Adipocyte (in vitro differentiated cells): ENCODE measurements around the gene LZTS2.
A peak's percentile ranks its signal among the peaks of the same experiment; 100 is the strongest.

Source experiments
- DNase-seq: peaks from one replicate; pipeline ENCODE4 v3.0.0-alpha.2; 2015; ENCODE audit warnings: low read depth
- H3K27me3 ChIP-seq: replicated peaks from 2 replicates; pipeline ENCODE4 v1.7.0; 2013; ENCODE audit warnings: mild to moderate bottlenecking, low read length, moderate library complexity; ENCODE audit not compliant: control insufficient read depth, insufficient read depth
- H3K36me3 ChIP-seq: 2 replicates; pipeline ENCODE4 v1.7.0; 2013; ENCODE audit warnings: low read length, mild to moderate bottlenecking, moderate library complexity; ENCODE audit not compliant: control insufficient read depth, insufficient read depth, severe bottlenecking
- H3K4me1 ChIP-seq: 2 replicates; pipeline ENCODE4 v1.7.0; 2013; ENCODE audit warnings: mild to moderate bottlenecking, low read length, moderate library complexity; ENCODE audit not compliant: control insufficient read depth, insufficient read depth
- H3K4me3 ChIP-seq: 2 replicates; pipeline ENCODE4 v1.7.0; 2013; ENCODE audit warnings: mild to moderate bottlenecking, low read length, moderate library complexity
- H3K9ac ChIP-seq: 2 replicates; pipeline ENCODE4 v1.7.0; 2013; ENCODE audit warnings: mild to moderate bottlenecking, low read length, moderate library complexity
- H3K9me3 ChIP-seq: 2 replicates; pipeline ENCODE4 v1.7.0; 2013; ENCODE audit warnings: mild to moderate bottlenecking, low read length, moderate library complexity; ENCODE audit not compliant: control insufficient read depth

Gene LZTS2

DNA sequence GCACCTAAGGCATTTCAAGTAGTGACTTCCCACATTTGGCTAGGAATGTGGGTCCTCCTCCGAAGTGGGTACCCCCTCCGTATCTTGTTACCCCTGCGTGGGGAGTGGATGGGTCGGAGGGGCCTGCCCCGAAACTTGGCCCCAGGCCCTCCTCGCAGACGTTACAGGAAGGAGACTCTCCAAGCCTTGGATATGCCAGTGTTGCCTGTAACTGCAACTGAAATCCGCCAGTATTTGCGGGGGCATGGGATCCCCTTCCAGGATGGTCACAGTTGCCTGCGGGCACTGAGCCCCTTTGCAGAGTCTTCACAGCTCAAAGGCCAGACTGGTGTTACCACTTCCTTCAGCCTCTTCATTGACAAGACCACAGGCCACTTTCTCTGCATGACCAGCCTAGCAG lies 11.4 kb upstream of the LZTS2 start:
- Histone ChIP-seq H3K4me3 (peak overlapping the region; percentile 91), H3K4me1 (peaks cover 28% of the 10 kb centered on the region), H3K9me3 (no peaks in the 10 kb centered on the region), H3K27me3 (no peaks in the 10 kb centered on the region), H3K36me3 (peaks cover 24% of the 10 kb centered on the region), H3K9ac (peak overlapping the region; percentile 93)
- DNase-seq: no peak

DNA sequence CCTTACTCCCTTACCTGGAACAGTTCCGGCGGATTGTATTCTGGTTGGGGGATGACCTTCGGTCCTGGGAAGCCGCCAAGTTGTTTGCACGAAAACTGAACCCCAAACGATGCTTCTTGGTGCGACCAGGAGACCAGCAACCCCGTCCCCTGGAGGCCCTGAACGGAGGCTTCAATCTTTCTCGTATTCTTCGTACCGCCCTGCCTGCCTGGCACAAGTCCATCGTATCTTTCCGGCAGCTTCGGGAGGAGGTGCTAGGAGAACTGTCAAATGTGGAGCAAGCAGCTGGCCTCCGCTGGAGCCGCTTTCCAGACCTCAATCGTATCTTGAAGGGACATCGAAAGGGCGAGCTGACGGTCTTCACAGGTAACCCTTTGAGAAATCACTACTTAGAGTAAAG lies 10.5 kb upstream of the LZTS2 start:
- peaks cover 33% of the 10 kb centered on the region for H3K36me3 ChIP-seq
- no peak for DNase-seq
- no peak overlapping the region for H3K9ac ChIP-seq
- H3K4me3 ChIP-seq: no peak overlapping the region
- no peaks in the 10 kb centered on the region for H3K9me3 ChIP-seq
- H3K27me3 ChIP-seq: no peaks in the 10 kb centered on the region
- H3K4me1 ChIP-seq: peaks cover 28% of the 10 kb centered on the region

DNA sequence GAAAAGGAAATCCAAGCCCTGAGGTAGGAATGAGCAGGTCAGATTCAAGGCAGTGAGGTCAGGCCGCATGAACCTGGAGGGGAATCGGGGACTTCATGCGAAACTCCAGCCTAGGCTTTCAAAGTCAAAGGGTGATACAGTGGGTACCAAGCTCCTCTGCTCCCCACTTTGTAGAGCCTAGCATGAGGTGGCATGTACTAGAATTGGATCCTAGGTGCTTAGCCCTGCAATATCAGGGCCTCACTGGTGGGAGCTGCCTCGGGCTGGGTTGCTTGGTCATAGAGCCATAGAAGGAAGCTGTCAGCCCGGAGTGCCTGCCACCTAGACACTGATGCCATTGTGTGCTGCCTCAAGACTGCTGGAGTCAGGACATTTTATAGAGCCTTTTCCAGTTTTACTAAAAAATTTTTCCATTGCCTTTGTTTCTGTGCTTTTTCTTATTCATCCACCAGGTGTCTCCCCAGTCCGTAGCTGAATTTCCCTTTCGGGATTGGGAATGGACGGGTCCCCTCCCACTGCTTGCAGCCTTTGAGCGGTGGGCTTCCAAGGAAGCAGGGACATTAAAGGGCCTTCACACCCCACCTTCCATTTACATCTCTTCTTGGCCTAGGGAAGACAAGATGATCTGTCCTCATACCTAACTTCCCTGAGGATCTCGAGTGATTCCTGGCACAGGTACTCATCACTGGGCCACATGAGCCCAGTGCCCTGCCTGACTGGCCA lies 5.5 kb upstream of the LZTS2 start:
- Histone ChIP-seq H3K27me3 (no peaks in the 10 kb centered on the region), H3K4me3 (no peak overlapping the region), H3K4me1 (peaks cover 17% of the 10 kb centered on the region), H3K36me3 (peaks cover 34% of the 10 kb centered on the region), H3K9ac (no peak overlapping the region), H3K9me3 (no peaks in the 10 kb centered on the region)
- DNase-seq: peak; percentile 75

DNA sequence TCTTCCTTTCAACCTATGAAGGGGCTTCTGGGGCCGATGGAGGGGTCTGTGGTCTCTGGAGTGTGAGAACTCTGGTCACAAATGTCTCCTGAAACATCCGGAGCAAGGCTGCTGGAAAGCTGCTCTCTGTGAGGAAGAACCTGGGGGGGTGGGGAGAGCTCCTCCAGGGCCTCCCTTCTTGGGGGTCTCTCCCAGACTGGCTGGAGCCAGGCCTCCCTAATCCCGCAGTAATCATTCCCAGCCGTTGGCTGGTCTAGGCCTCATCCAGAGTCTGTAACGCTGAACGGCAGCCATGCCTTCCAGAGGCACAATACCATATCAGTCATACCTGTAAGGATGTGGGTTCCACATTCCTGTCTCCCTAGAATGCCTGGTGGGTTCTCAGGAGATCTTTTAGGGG lies 4.4 kb upstream of the LZTS2 start:
- no peaks in the 10 kb centered on the region for H3K9me3 ChIP-seq
- peaks cover 14% of the 10 kb centered on the region for H3K4me1 ChIP-seq
- H3K9ac ChIP-seq: no peak overlapping the region
- no peak for DNase-seq
- no peaks in the 10 kb centered on the region for H3K27me3 ChIP-seq
- H3K4me3 ChIP-seq: no peak overlapping the region
- H3K36me3 ChIP-seq: peaks cover 27% of the 10 kb centered on the region

DNA sequence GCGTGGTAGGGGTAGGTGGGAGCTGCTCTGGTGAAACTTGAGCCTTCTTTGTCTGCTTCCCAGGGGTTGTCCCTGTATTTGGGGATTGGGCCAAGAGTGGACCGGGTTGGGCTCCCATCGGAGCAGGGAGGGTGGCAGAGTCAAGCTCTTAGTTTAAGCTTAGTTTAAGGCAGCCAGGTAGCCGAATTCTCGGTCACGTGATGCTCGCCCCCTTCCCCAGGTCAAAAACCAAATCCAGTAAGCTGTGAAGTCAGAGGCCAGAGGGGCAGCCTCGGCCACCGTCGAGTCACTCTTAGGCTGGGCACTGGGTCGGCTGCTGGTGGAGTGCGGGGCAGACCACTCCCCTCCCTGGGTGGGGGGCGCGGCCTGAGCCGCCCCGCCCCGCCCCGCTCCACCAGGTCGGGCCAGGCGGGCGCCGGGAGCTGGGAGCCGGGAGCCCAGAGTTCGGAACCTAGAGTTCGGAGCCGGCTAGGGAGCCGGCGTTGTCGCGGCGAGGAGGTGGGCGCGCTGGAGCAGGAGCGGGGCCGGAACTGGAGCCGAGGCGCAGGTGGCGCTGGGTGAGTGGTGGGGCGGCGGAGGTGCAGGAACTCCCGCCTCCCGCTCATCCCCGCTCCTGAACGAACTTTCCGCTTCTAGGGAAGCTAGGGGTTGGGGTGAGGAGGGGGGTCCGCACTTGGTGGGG lies 2.8 kb upstream of the LZTS2 start:
- Histone ChIP-seq H3K27me3 (no peaks in the 10 kb centered on the region), H3K36me3 (peaks cover 13% of the 10 kb centered on the region), H3K4me1 (peaks cover 26% of the 10 kb centered on the region), H3K9me3 (no peaks in the 10 kb centered on the region), H3K9ac (peak overlapping the region; percentile 90), H3K4me3 (peak overlapping the region; percentile 75)
- DNase-seq: peak; percentile 48

DNA sequence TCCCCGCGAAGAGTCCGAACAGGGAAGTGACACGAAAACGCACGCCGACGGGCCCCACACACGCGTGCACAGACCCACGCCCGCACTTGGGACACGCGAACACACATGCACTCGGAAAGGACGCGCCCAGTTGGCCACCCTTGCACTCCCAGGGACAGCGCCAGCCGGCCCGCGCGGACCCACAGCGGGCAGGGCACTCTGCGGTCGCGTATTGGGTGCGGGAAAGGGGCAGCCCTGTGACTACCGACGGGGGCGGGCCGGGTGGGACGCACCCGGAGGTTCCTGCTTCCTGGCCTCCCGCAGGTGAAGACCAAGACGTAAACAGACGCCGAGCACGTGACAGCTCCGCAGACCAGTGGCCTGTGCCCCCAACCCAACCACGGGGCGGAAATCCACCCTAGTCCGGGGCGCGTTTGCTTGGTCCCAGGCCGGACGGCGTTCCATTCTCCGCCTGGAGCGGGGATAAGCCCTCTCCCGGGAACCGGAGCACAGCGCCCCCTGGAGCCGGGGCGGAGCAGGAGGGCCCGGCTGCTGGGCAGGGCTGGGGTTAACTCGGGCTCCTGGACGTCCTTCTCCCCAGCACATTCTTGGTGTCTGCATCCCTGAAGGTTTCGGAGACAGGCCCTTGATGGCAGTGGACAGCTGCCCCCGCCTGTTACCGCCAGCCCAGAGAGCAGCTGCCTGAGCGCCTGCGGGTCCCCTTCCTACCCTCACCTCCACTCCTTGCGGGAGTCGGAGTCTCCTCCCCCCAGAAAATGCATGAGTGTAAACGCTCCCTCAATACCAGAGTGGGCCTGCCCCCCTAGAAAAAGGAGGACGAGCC lies 2.0 kb upstream of the LZTS2 start:
- H3K36me3 ChIP-seq: peaks cover 17% of the 10 kb centered on the region
- no peaks in the 10 kb centered on the region for H3K9me3 ChIP-seq
- no peaks in the 10 kb centered on the region for H3K27me3 ChIP-seq
- peak overlapping the region; percentile 75 for H3K4me3 ChIP-seq
- H3K9ac ChIP-seq: peak overlapping the region; percentile 90
- H3K4me1 ChIP-seq: peaks cover 34% of the 10 kb centered on the region
- DNase-seq: peak; percentile 90

DNA sequence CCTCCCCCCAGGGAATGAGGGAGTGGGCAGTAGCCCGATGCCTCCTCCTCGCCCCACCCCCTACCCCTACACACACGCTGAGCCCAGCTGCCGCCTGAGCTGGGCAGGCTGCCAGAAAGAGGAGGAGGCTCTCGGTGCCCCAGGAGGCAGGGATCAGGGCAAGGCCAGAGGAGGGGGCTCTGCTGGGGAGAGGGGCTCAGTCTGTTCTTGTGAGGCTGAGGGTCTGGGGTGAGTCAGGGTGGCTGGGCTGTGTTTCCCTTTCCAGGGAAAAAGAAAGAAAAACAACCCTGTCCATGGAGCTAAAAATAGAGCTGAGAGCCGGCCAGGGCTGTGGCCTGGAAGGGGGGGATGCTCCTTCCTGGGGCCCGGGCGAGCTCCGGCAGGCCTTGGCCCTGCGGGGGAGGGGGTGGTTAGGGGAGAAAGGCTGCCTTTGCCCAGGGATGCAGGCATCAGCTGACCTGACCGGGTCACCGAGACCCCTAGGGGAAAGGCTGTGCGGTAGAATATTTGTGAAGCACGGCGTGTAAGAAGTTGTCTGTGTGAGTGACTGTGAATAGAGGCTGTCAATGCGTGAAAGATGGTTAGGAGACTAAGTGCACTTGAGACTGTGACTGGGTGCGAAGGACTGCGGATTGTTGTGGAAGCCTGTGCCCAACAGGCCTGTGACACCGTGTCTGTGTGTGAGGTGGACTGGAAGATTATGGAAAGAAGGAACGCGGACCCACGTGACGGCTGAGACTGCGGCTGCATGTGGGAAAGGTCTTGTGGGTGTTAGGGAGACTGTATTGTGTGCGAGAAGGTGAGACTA lies 1.2 kb upstream of the LZTS2 start:
- H3K4me3 ChIP-seq: peak overlapping the region; percentile 75
- peak; percentile 88 for DNase-seq
- H3K36me3 ChIP-seq: peaks cover 19% of the 10 kb centered on the region
- H3K9me3 ChIP-seq: no peaks in the 10 kb centered on the region
- no peaks in the 10 kb centered on the region for H3K27me3 ChIP-seq
- peak overlapping the region; percentile 90 for H3K9ac ChIP-seq
- peaks cover 38% of the 10 kb centered on the region for H3K4me1 ChIP-seq

DNA sequence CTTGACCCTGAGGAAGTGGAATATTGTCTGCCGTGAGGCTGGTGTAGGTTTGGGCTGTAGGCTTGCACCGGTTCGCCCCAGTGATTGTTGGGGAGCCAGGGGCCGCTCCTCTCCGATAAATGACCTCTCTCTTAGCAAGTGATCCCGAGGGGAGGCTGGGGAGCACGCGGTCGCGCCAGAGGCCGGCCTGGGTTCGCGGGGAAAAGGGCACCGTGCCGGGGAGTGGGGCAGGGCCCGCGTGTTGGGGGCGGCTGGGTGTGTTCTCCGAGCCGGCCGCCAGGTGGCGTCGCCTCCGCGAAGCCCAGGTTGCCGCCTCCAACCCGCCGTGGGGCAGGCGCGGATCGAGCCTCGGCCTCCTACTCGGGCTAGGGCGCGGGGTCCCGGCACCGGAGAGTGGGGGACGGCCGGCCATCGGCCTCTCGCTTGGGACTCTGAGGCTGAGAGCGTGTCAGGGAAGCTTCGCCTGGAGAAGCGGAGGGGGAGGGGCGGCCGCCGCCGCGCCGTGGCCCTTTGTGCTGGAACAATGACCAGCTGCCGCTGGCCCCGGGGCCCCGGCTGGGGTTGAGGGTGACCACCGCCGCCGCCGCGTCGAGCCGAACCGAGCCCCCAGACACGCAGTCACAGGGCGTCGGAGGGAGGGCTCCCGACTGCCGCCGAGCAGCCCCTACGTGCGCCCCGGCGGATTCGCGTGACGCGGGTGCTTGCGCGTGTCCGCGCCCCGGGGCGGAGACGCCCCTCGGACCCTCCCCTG lies 442 bp upstream of the LZTS2 start:
- DNase-seq: peak; percentile 93
- H3K4me3 ChIP-seq: peak overlapping the region; percentile 75
- H3K27me3 ChIP-seq: no peaks in the 10 kb centered on the region
- peaks cover 19% of the 10 kb centered on the region for H3K36me3 ChIP-seq
- peaks cover 46% of the 10 kb centered on the region for H3K4me1 ChIP-seq
- H3K9ac ChIP-seq: peak overlapping the region; percentile 90
- no peaks in the 10 kb centered on the region for H3K9me3 ChIP-seq

DNA sequence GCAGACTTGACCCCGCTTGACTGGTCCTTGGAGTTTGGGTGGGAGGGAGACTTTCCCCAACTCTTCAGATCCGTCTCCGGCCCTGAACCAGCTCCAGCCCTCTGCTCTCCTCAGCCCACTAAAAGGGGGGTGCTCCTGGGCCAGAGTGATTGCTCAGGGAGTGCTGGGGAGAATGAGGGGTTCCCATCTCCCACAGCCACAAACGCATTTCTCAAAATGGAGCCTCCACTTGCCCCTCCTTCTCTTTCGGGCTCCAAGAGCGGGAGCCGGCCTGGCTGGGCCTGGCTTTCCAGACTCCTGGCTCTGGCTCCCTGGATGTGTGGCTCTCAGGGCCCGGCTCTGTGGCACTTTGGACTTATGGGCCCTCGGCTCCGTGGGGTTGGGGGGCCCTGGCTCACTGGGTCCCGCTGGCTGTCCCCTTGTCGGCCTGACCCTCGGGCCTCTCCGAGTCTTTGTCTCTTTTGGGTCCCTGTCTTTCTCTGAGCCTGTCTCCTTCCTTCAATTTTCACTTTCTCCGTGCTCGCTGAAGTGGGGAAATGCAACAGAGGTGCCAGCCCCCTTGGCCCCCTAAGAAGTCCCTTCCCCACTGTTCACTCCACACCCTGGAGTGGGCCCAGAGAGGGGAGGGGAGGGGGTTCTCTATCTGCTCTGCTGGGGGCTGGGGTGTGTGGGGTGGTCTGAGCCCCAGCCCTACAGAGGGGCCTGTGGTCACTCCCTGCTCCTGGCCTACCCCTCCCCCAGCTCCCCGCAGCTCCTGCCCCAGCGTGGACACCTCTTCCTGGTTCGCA lies 713 bp downstream of the LZTS2 start:
- Histone ChIP-seq H3K36me3 (peaks cover 31% of the 10 kb centered on the region), H3K4me3 (peak overlapping the region; percentile 97), H3K9ac (peak overlapping the region; percentile 90), H3K27me3 (no peaks in the 10 kb centered on the region), H3K9me3 (no peaks in the 10 kb centered on the region), H3K4me1 (peaks cover 50% of the 10 kb centered on the region)
- DNase-seq: peak; percentile 67
